Ishikawa (cell line): ENCODE results near the gene SMARCE1.

Experiments used
- CREB1 ChIP-seq: IDR thresholded peaks from 2 replicates; pipeline ENCODE4 v1.6.1; 2012; ENCODE audit warnings: low read depth
- EP300 ChIP-seq: IDR thresholded peaks from 2 replicates; pipeline ENCODE4 v1.6.1; 2012; ENCODE audit warnings: borderline replicate concordance
- FOXM1 ChIP-seq: IDR thresholded peaks from 2 replicates; pipeline ENCODE4 v1.6.1; 2012; ENCODE audit warnings: low read depth, borderline replicate concordance
- MAX ChIP-seq: IDR thresholded peaks from 2 replicates; pipeline ENCODE4 v1.6.1; 2012
- NFIC ChIP-seq: IDR thresholded peaks from 2 replicates; pipeline ENCODE4 v1.6.1; 2012
- REST ChIP-seq: IDR thresholded peaks from 2 replicates; pipeline ENCODE4 v1.6.1; 2012; ENCODE audit warnings: low read depth, mild to moderate bottlenecking
- TAF1 ChIP-seq: IDR thresholded peaks from 2 replicates; pipeline ENCODE4 v1.6.1; 2012; ENCODE audit warnings: low read depth, mild to moderate bottlenecking
- TCF12 ChIP-seq: IDR thresholded peaks from 2 replicates; pipeline ENCODE4 v1.6.1; 2012; ENCODE audit warnings: low read depth
- TEAD4 ChIP-seq: IDR thresholded peaks from 2 replicates; pipeline ENCODE4 v1.6.1; 2012
- USF1 ChIP-seq: IDR thresholded peaks from 2 replicates; pipeline ENCODE4 v1.6.1; 2012
- YY1 ChIP-seq: IDR thresholded peaks from 2 replicates; pipeline ENCODE4 v1.6.1; 2012; ENCODE audit warnings: low read depth
- ZBTB7A ChIP-seq: IDR thresholded peaks from 2 replicates; pipeline ENCODE4 v1.6.1; 2012; ENCODE audit warnings: low read depth

- TF ChIP-seq REST: no peak
- no peak for TF ChIP-seq EP300
- no peak for TF ChIP-seq TCF12
- no peak for TF ChIP-seq TEAD4
- TF ChIP-seq NFIC: no peak
- TF ChIP-seq MAX: no peak
- no peak for TF ChIP-seq USF1
- TF ChIP-seq FOXM1: no peak
- no peak for TF ChIP-seq YY1
- TF ChIP-seq CREB1: no peak
- no peak for TF ChIP-seq TAF1
- no peak for TF ChIP-seq ZBTB7A
Measured at GRCh38 chr17:40666331-40666730, 18.7 kb upstream of the SMARCE1 start.
